ENCODE data around the gene KCNIP4.

DNA sequence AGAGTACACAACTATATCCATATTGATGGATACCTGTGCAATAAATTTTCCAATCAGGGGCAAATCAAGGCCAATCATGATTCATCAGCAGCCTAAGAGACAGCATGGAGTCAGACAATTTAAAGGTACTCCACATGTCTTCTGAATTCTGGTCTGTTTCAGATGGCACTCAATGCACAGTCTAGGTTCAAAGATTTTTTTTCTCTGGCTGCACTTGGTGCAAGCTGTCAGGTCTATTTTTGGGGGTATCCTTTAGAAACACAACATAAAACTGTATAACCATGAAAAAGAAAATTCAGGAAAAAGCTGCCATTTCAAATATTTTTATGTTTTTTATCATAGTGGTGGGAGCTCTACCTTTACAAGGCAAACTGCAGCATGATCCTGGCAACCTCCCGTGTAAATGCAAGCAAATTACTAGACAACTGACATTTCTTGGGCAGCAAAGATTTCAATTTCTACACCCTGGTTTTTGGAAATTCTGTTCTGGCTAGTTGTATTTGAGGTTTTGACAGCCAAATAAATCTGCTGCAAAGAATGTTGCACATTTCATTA lies 310.3 kb downstream of the KCNIP4 start:
- no peak for TF ChIP-seq EZH2 (IDR thresholded peaks at IDR 0.05; ENCODE audit: low read depth)
- TF ChIP-seq, protein P1, sequence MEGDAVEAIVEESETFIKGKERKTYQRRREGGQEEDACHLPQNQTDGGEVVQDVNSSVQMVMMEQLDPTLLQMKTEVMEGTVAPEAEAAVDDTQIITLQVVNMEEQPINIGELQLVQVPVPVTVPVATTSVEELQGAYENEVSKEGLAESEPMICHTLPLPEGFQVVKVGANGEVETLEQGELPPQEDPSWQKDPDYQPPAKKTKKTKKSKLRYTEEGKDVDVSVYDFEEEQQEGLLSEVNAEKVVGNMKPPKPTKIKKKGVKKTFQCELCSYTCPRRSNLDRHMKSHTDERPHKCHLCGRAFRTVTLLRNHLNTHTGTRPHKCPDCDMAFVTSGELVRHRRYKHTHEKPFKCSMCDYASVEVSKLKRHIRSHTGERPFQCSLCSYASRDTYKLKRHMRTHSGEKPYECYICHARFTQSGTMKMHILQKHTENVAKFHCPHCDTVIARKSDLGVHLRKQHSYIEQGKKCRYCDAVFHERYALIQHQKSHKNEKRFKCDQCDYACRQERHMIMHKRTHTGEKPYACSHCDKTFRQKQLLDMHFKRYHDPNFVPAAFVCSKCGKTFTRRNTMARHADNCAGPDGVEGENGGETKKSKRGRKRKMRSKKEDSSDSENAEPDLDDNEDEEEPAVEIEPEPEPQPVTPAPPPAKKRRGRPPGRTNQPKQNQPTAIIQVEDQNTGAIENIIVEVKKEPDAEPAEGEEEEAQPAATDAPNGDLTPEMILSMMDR (conservative IDR thresholded peaks at IDR 0.05) = no peak
